Measurements from ENCODE around the gene NUDT21.

DNA sequence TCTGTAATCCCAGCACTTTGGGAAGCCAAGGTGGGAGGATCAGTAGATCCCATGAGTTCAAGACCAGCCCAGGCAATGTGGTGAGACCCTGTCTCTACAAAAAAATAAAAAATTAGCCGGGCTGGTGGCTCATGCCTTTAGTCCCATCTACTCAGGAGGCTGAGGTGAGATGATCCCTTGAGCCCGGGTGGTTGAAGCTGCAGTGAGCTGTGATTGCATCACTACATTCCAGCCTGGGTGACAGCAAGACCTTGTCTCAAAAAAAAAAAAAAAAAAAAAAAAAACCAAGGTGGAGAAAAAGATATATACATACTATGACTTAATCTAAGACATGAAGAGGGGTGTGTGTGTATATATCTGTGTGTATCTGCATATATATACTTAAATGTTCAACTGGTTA, 42.0 kb upstream of the NUDT21 start:
- TF ChIP-seq, protein P1, sequence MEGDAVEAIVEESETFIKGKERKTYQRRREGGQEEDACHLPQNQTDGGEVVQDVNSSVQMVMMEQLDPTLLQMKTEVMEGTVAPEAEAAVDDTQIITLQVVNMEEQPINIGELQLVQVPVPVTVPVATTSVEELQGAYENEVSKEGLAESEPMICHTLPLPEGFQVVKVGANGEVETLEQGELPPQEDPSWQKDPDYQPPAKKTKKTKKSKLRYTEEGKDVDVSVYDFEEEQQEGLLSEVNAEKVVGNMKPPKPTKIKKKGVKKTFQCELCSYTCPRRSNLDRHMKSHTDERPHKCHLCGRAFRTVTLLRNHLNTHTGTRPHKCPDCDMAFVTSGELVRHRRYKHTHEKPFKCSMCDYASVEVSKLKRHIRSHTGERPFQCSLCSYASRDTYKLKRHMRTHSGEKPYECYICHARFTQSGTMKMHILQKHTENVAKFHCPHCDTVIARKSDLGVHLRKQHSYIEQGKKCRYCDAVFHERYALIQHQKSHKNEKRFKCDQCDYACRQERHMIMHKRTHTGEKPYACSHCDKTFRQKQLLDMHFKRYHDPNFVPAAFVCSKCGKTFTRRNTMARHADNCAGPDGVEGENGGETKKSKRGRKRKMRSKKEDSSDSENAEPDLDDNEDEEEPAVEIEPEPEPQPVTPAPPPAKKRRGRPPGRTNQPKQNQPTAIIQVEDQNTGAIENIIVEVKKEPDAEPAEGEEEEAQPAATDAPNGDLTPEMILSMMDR (IDR thresholded peaks at IDR 0.05) = no peak
- TF ChIP-seq POLR2AphosphoS5 (IDR thresholded peaks at IDR 0.05; ENCODE audit: insufficient read depth in 1 of 2, low read depth in 1 of 2) = no peak

All from vagina (tissue), 2 donors.